Measurements from ENCODE around the gene DIAPH2.

The DIAPH2 gene

GRCh38 chrX:97482666-97483300 lies 798.1 kb downstream of the DIAPH2 start:
- Histone ChIP-seq H3K27me3 (ENCODE audit: control insufficient read depth, insufficient read depth, low read length) (no peaks in the 10 kb centered on the region), H3K27ac (ENCODE audit: low read length) (no peak overlapping the region), H3K4me3 (ENCODE audit: low read length) (no peak overlapping the region), H3K4me1 (ENCODE audit: control insufficient read depth, insufficient read depth, low read length) (no peaks in the 10 kb centered on the region; the same call in 1 of the 2 replicates), H3K9me3 (ENCODE audit: control insufficient read depth, insufficient read depth, low read length) (no peaks in the 10 kb centered on the region), H3K36me3 (ENCODE audit: control insufficient read depth, insufficient read depth, low read length) (no peaks in the 10 kb centered on the region)
- no CpG with 5 or more reads among the region's 1 CpG for WGBS (ENCODE audit: insufficient coverage, insufficient read length)
- DNase-seq (ENCODE audit: low read depth, low spot score), result no peak

GRCh38 chrX:97490656-97491055 lies 806.0 kb downstream of the DIAPH2 start:
- Histone ChIP-seq H3K27ac (ENCODE audit: low read length) (no peak overlapping the region), H3K36me3 (ENCODE audit: control insufficient read depth, insufficient read depth, low read length) (no peaks in the 10 kb centered on the region), H3K4me3 (ENCODE audit: low read length) (no peak overlapping the region), H3K9me3 (ENCODE audit: control insufficient read depth, insufficient read depth, low read length) (no peaks in the 10 kb centered on the region), H3K27me3 (ENCODE audit: control insufficient read depth, insufficient read depth, low read length) (no peaks in the 10 kb centered on the region), H3K4me1 (ENCODE audit: control insufficient read depth, insufficient read depth, low read length) (no peaks in the 10 kb centered on the region)
- no CpG with 5 or more reads among the region's 2 CpGs for WGBS (ENCODE audit: insufficient coverage, insufficient read length)
- DNase-seq (ENCODE audit: low read depth, low spot score), result no peak

GRCh38 chrX:97494756-97495372 lies 810.2 kb downstream of the DIAPH2 start:
- Histone ChIP-seq H3K27ac (ENCODE audit: low read length) (no peak overlapping the region), H3K27me3 (ENCODE audit: control insufficient read depth, insufficient read depth, low read length) (no peaks in the 10 kb centered on the region), H3K4me1 (ENCODE audit: control insufficient read depth, insufficient read depth, low read length) (no peaks in the 10 kb centered on the region), H3K4me3 (ENCODE audit: low read length) (no peak overlapping the region), H3K9me3 (ENCODE audit: control insufficient read depth, insufficient read depth, low read length) (no peaks in the 10 kb centered on the region), H3K36me3 (ENCODE audit: control insufficient read depth, insufficient read depth, low read length) (no peaks in the 10 kb centered on the region)
- WGBS (ENCODE audit: insufficient coverage, insufficient read length), result no CpG with 5 or more reads among the region's 1 CpG
- DNase-seq (ENCODE audit: low read depth, low spot score), result no peak

GRCh38 chrX:97498093-97498492 lies 813.5 kb downstream of the DIAPH2 start:
- Histone ChIP-seq H3K9me3 (ENCODE audit: control insufficient read depth, insufficient read depth, low read length) (no peaks in the 10 kb centered on the region), H3K4me3 (ENCODE audit: low read length) (no peak overlapping the region), H3K27ac (ENCODE audit: low read length) (no peak overlapping the region), H3K27me3 (ENCODE audit: control insufficient read depth, insufficient read depth, low read length) (no peaks in the 10 kb centered on the region), H3K4me1 (ENCODE audit: control insufficient read depth, insufficient read depth, low read length) (no peaks in the 10 kb centered on the region), H3K36me3 (ENCODE audit: control insufficient read depth, insufficient read depth, low read length) (no peaks in the 10 kb centered on the region)
- DNase-seq (ENCODE audit: low read depth, low spot score), result no peak
- WGBS (ENCODE audit: insufficient coverage, insufficient read length), result no CpG with 5 or more reads among the region's 2 CpGs

GRCh38 chrX:97504431-97504830 lies 819.8 kb downstream of the DIAPH2 start:
- no peak overlapping the region for H3K4me3 ChIP-seq (ENCODE audit: low read length)
- H3K27me3 ChIP-seq (ENCODE audit: control insufficient read depth, insufficient read depth, low read length), result no peaks in the 10 kb centered on the region
- no peaks in the 10 kb centered on the region for H3K9me3 ChIP-seq (ENCODE audit: control insufficient read depth, insufficient read depth, low read length)
- H3K27ac ChIP-seq (ENCODE audit: low read length), result no peak overlapping the region
- no peak for DNase-seq (ENCODE audit: low read depth, low spot score)
- H3K4me1 ChIP-seq (ENCODE audit: control insufficient read depth, insufficient read depth, low read length), result peaks cover 1% of the 10 kb centered on the region; the same call in 1 of the 2 replicates
- H3K36me3 ChIP-seq (ENCODE audit: control insufficient read depth, insufficient read depth, low read length), result no peaks in the 10 kb centered on the region

- no peaks in the 10 kb centered on the region for H3K36me3 ChIP-seq (ENCODE audit: control insufficient read depth, insufficient read depth, low read length)
- no peaks in the 10 kb centered on the region for H3K9me3 ChIP-seq (ENCODE audit: control insufficient read depth, insufficient read depth, low read length)
- no CpG with 5 or more reads among the region's 2 CpGs for WGBS (ENCODE audit: insufficient coverage, insufficient read length)
- no peak for DNase-seq (ENCODE audit: low read depth, low spot score)
- no peak overlapping the region for H3K27ac ChIP-seq (ENCODE audit: low read length)
- no peak overlapping the region for H3K4me3 ChIP-seq (ENCODE audit: low read length)
- no peaks in the 10 kb centered on the region for H3K27me3 ChIP-seq (ENCODE audit: control insufficient read depth, insufficient read depth, low read length)
- H3K4me1 ChIP-seq (ENCODE audit: control insufficient read depth, insufficient read depth, low read length), result no peaks in the 10 kb centered on the region
These were observed 833.1 kb downstream of the DIAPH2 start for GRCh38 chrX:97517763-97518162.

GRCh38 chrX:97522307-97522706 lies 837.7 kb downstream of the DIAPH2 start:
- H3K9me3 ChIP-seq (ENCODE audit: control insufficient read depth, insufficient read depth, low read length), result no peaks in the 10 kb centered on the region
- H3K27me3 ChIP-seq (ENCODE audit: control insufficient read depth, insufficient read depth, low read length), result no peaks in the 10 kb centered on the region
- H3K27ac ChIP-seq (ENCODE audit: low read length), result no peak overlapping the region
- no peaks in the 10 kb centered on the region for H3K36me3 ChIP-seq (ENCODE audit: control insufficient read depth, insufficient read depth, low read length)
- DNase-seq (ENCODE audit: low read depth, low spot score), result no peak
- no peaks in the 10 kb centered on the region for H3K4me1 ChIP-seq (ENCODE audit: control insufficient read depth, insufficient read depth, low read length)
- H3K4me3 ChIP-seq (ENCODE audit: low read length), result no peak overlapping the region
- no CpG with 5 or more reads among the region's 2 CpGs for WGBS (ENCODE audit: insufficient coverage, insufficient read length)

- no peaks in the 10 kb centered on the region for H3K27me3 ChIP-seq (ENCODE audit: control insufficient read depth, insufficient read depth, low read length)
- DNase-seq (ENCODE audit: low read depth, low spot score), result no peak
- no CpG with 5 or more reads among the region's 2 CpGs for WGBS (ENCODE audit: insufficient coverage, insufficient read length)
- no peak overlapping the region for H3K27ac ChIP-seq (ENCODE audit: low read length)
- H3K4me1 ChIP-seq (ENCODE audit: control insufficient read depth, insufficient read depth, low read length), result no peaks in the 10 kb centered on the region
- H3K9me3 ChIP-seq (ENCODE audit: control insufficient read depth, insufficient read depth, low read length), result no peaks in the 10 kb centered on the region
- H3K36me3 ChIP-seq (ENCODE audit: control insufficient read depth, insufficient read depth, low read length), result no peaks in the 10 kb centered on the region
- no peak overlapping the region for H3K4me3 ChIP-seq (ENCODE audit: low read length)
These were observed 839.7 kb downstream of the DIAPH2 start for GRCh38 chrX:97524340-97524739.

- no peak for DNase-seq (ENCODE audit: low read depth, low spot score)
- no peaks in the 10 kb centered on the region for H3K4me1 ChIP-seq (ENCODE audit: control insufficient read depth, insufficient read depth, low read length)
- H3K36me3 ChIP-seq (ENCODE audit: control insufficient read depth, insufficient read depth, low read length), result no peaks in the 10 kb centered on the region
- WGBS (ENCODE audit: insufficient coverage, insufficient read length), result no CpG with 5 or more reads among the region's 3 CpGs
- H3K9me3 ChIP-seq (ENCODE audit: control insufficient read depth, insufficient read depth, low read length), result no peaks in the 10 kb centered on the region
- H3K4me3 ChIP-seq (ENCODE audit: low read length), result no peak overlapping the region
- H3K27ac ChIP-seq (ENCODE audit: low read length), result no peak overlapping the region
- H3K27me3 ChIP-seq (ENCODE audit: control insufficient read depth, insufficient read depth, low read length), result no peaks in the 10 kb centered on the region
These were observed 840.4 kb downstream of the DIAPH2 start for GRCh38 chrX:97524997-97525396.

GRCh38 chrX:97525981-97526380 lies 841.3 kb downstream of the DIAPH2 start:
- H3K4me1 ChIP-seq (ENCODE audit: control insufficient read depth, insufficient read depth, low read length), result no peaks in the 10 kb centered on the region
- H3K4me3 ChIP-seq (ENCODE audit: low read length), result no peak overlapping the region
- H3K9me3 ChIP-seq (ENCODE audit: control insufficient read depth, insufficient read depth, low read length), result no peaks in the 10 kb centered on the region
- DNase-seq (ENCODE audit: low read depth, low spot score), result no peak
- H3K27ac ChIP-seq (ENCODE audit: low read length), result no peak overlapping the region
- no peaks in the 10 kb centered on the region for H3K27me3 ChIP-seq (ENCODE audit: control insufficient read depth, insufficient read depth, low read length)
- WGBS (ENCODE audit: insufficient coverage, insufficient read length), result no CpG with 5 or more reads among the region's 3 CpGs
- H3K36me3 ChIP-seq (ENCODE audit: control insufficient read depth, insufficient read depth, low read length), result no peaks in the 10 kb centered on the region

- Histone ChIP-seq H3K27me3 (ENCODE audit: control insufficient read depth, insufficient read depth, low read length) (no peaks in the 10 kb centered on the region), H3K36me3 (ENCODE audit: control insufficient read depth, insufficient read depth, low read length) (no peaks in the 10 kb centered on the region)
- no CpG with 5 or more reads among the region's 1 CpG for WGBS (ENCODE audit: insufficient coverage, insufficient read length)
These were observed 843.1 kb downstream of the DIAPH2 start for GRCh38 chrX:97527725-97528124.

More at GRCh38 chrX:97527725-97528124, 843.1 kb downstream of the DIAPH2 start:
- Histone ChIP-seq H3K4me3 (ENCODE audit: low read length) (no peak overlapping the region), H3K27ac (ENCODE audit: low read length) (no peak overlapping the region), H3K4me1 (ENCODE audit: control insufficient read depth, insufficient read depth, low read length) (no peaks in the 10 kb centered on the region), H3K9me3 (ENCODE audit: control insufficient read depth, insufficient read depth, low read length) (no peaks in the 10 kb centered on the region)
- DNase-seq (ENCODE audit: low read depth, low spot score), result no peak

Data from iPS DF 6.9 (cell line).